Activated naive CD8-positive, alpha-beta T cell (primary cell): Measurements from ENCODE around the gene PLEK.
A peak's percentile ranks its signal among the peaks of the same experiment; 100 is the strongest.
"Not testable (repeated sequence)": the region's sequence is repeated elsewhere in the genome, so short reads cannot be mapped to it uniquely, and the experiment has no call there.

Experiments
- H3K27ac Mint-ChIP-seq: one replicate; pipeline ENCODE4 v1.8.0; 2021; ENCODE audit warnings: mixed read lengths
- H3K27me3 Mint-ChIP-seq: one replicate; pipeline ENCODE4 v1.8.0; 2021; ENCODE audit warnings: mixed read lengths
- H3K36me3 Mint-ChIP-seq: one replicate; pipeline ENCODE4 v1.8.0; 2021; ENCODE audit warnings: mixed read lengths
- H3K4me1 Mint-ChIP-seq: one replicate; pipeline ENCODE4 v1.8.0; 2021; ENCODE audit warnings: low read depth, mixed read lengths
- H3K4me3 Mint-ChIP-seq: one replicate; pipeline ENCODE4 v1.8.0; 2021; ENCODE audit warnings: mild to moderate bottlenecking, mixed read lengths
- H3K9me3 Mint-ChIP-seq: one replicate; pipeline ENCODE4 v1.8.0; 2021; ENCODE audit warnings: low read depth, mixed read lengths

The PLEK gene

DNA sequence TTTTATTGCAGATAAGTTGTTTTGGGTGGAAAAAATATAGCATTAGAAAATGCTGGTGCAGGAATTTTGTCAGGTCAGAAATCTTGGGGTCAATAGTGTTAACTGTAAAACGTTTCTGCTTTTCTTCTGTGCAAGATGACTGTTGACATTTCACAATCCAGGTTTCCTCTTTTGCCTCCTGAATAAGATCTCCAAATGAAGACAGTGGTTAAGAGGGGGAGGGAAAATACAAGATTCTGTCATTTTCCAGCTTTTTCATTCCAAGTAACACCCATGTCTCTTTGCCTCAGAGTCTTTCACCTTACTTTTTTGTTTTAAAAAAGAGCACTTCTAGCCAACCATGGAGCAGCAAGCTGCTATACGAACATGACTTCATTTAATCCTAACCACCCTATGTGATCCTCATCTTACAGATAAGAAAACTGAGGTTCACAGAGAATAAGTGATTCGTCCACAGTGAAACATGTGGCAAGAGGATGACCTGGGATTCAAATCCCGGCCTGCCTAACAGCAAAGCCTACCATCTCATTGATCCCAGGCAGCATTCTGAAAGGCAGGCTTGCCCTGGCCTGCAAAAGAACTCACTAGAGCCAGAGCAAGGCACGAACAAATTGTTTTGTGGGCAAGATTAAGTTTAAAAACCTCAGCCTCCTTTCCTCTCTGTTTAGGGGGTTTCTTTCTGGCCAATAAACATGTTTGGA is 3.0 kb downstream of the PLEK start:
- Mint-ChIP-seq H3K4me1 (peaks cover 3% of the 10 kb centered on the region), H3K9me3 (peaks cover 4% of the 10 kb centered on the region), H3K36me3 (peaks cover 2% of the 10 kb centered on the region), H3K27me3 (no peaks in the 10 kb centered on the region), H3K27ac (no peak overlapping the region), H3K4me3 (no peak overlapping the region)

DNA sequence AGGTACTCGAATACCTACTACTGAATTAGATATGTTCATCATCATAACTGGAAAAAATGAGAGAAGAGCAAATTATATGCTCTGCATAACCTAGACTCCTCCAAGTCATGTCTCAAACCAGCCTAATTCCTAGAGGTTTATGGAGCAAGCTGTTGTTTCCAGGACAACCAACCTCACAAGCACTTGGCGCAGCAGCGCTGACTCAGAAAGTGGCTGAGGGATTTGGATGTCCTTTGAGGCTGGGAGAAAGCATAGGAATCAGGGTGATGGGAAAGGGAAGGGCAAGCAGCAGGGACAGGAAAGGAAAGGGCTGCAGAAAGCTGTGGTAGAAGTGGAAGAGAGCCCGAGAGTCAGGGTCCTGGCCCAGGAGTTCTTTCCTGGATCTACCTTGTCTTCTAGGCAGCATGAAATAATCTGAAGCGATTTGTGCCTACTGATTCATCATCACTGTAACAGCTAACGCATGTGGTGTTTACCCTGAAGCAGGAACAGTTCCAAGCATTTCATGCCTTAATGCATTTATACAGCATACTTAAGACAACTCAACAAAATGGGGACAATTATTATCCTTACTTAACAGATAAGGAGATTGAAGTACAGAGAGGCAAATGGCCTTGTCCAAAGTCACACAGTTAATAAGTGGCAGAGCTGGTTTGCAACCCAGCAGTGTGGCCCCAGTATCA is 3.7 kb downstream of the PLEK start:
- no peaks in the 10 kb centered on the region for H3K27me3 Mint-ChIP-seq
- H3K9me3 Mint-ChIP-seq = peaks cover 4% of the 10 kb centered on the region
- H3K4me1 Mint-ChIP-seq = peaks cover 3% of the 10 kb centered on the region
- H3K36me3 Mint-ChIP-seq = peaks cover 2% of the 10 kb centered on the region
- H3K27ac Mint-ChIP-seq = no peak overlapping the region
- no peak overlapping the region for H3K4me3 Mint-ChIP-seq

- Mint-ChIP-seq H3K9me3 (peaks cover 4% of the 10 kb centered on the region), H3K4me1 (peaks cover 3% of the 10 kb centered on the region), H3K27me3 (no peaks in the 10 kb centered on the region), H3K4me3 (no peak overlapping the region), H3K36me3 (peaks cover 2% of the 10 kb centered on the region), H3K27ac (no peak overlapping the region)
These were observed 4.3 kb downstream of the PLEK start for GRCh38 chr2:68369337-68369734.

DNA sequence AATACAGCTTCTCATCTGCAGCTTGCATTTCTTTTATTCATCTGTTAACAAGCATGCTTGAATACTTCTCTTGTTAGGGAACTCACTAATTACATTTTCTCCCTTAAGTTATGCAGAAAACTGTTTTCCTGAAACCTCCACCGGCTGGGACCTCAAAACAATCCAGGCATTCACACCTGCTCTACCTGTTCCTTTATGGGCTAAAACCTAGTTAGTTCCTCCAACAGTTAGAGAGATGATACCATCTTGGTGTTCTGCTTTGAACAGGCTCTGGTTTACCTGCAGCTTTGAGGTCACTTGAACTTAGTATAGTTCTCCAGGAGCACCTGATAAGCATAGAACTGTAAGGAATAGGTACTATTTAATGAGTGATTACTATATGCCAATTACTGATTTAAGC is 6.1 kb downstream of the PLEK start:
- H3K4me1 Mint-ChIP-seq = peaks cover 3% of the 10 kb centered on the region
- H3K27ac Mint-ChIP-seq = no peak overlapping the region
- peaks cover 4% of the 10 kb centered on the region for H3K9me3 Mint-ChIP-seq
- no peaks in the 10 kb centered on the region for H3K27me3 Mint-ChIP-seq
- H3K4me3 Mint-ChIP-seq = no peak overlapping the region
- H3K36me3 Mint-ChIP-seq = peaks cover 2% of the 10 kb centered on the region

DNA sequence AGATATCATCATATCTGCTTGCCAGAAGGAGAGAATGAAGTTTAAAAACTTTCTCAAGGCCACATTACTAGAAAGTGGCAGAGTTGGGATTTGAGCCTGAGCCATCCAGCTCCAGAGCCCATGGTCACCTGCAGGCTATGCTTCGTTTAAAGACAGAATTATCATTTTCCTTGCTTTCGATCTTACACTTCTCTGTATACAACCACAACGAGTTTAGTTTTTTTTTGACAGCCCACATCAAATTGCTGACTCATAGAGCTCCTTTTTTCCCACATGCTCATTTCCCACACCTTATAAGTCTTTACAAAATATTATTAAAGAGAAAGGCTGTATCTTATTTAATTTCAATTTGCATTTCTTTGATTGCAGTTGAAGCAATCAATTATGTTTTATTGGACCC is 6.5 kb downstream of the PLEK start:
- H3K27ac Mint-ChIP-seq = no peak overlapping the region
- H3K27me3 Mint-ChIP-seq = no peaks in the 10 kb centered on the region
- H3K4me1 Mint-ChIP-seq = peaks cover 3% of the 10 kb centered on the region
- no peak overlapping the region for H3K4me3 Mint-ChIP-seq
- H3K36me3 Mint-ChIP-seq = peaks cover 2% of the 10 kb centered on the region
- peaks cover 4% of the 10 kb centered on the region for H3K9me3 Mint-ChIP-seq

GRCh38 chr2:68372485-68372884 is 7.4 kb downstream of the PLEK start:
- no peak overlapping the region for H3K27ac Mint-ChIP-seq

GRCh38 chr2:68374184-68374583 is 9.1 kb downstream of the PLEK start:
- Mint-ChIP-seq H3K4me3 (no peak overlapping the region), H3K4me1 (peaks cover 10% of the 10 kb centered on the region), H3K36me3 (no peaks in the 10 kb centered on the region)

More at GRCh38 chr2:68372485-68372884, 7.4 kb downstream of the PLEK start:
- no peak overlapping the region for H3K4me3 Mint-ChIP-seq
- peaks cover 3% of the 10 kb centered on the region for H3K4me1 Mint-ChIP-seq
- peaks cover 4% of the 10 kb centered on the region for H3K9me3 Mint-ChIP-seq
- H3K36me3 Mint-ChIP-seq = peaks cover 2% of the 10 kb centered on the region
- H3K27me3 Mint-ChIP-seq = no peaks in the 10 kb centered on the region

GRCh38 chr2:68375582-68375981 is 10.5 kb downstream of the PLEK start:
- Mint-ChIP-seq H3K36me3 (peaks cover 3% of the 10 kb centered on the region), H3K27me3 (no peaks in the 10 kb centered on the region), H3K4me3 (no peak overlapping the region), H3K9me3 (no peaks in the 10 kb centered on the region), H3K4me1 (peaks cover 20% of the 10 kb centered on the region), H3K27ac (no peak overlapping the region)

More at GRCh38 chr2:68374184-68374583, 9.1 kb downstream of the PLEK start:
- no peaks in the 10 kb centered on the region for H3K27me3 Mint-ChIP-seq
- peaks cover 4% of the 10 kb centered on the region for H3K9me3 Mint-ChIP-seq
- H3K27ac Mint-ChIP-seq = no peak overlapping the region

GRCh38 chr2:68377137-68377780 is 12.2 kb downstream of the PLEK start:
- peaks cover 3% of the 10 kb centered on the region for H3K36me3 Mint-ChIP-seq
- no peaks in the 10 kb centered on the region for H3K9me3 Mint-ChIP-seq
- peaks cover 20% of the 10 kb centered on the region for H3K4me1 Mint-ChIP-seq
- no peak overlapping the region for H3K4me3 Mint-ChIP-seq
- H3K27ac Mint-ChIP-seq = no peak overlapping the region
- H3K27me3 Mint-ChIP-seq = no peaks in the 10 kb centered on the region

- H3K36me3 Mint-ChIP-seq, H3K27me3 Mint-ChIP-seq, H3K4me3 Mint-ChIP-seq, H3K9me3 Mint-ChIP-seq, H3K27ac Mint-ChIP-seq: not testable (repeated sequence)
- H3K4me1 Mint-ChIP-seq = peaks cover 20% of the 10 kb centered on the region
These were observed 13.7 kb downstream of the PLEK start for GRCh38 chr2:68378779-68379178.

DNA sequence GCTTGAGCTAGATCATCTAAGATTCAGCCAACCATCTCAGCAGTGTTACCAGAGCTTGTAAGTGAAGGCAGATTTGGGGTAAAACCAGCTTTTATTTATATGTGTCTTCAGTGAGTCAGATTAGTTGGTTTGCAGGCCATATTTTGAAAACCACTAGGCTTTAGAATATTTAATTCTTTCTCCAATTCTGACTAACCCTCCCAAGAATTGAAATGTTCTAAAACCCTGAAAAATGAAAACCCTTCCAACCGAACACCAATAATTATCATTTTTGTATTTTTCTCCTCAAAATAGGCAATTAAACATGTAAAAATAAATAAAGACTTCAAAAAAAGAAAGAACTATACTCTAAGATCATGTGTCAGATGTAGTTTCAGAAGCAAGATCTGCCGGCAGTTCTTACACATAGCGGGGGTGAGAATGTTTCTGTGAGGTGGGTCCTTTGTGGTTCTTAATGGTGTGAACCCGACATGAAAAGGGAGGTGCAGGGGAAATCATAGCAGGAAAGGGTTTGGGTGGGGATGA is 14.2 kb downstream of the PLEK start:
- Mint-ChIP-seq H3K4me3 (peak overlapping the region; percentile 11), H3K36me3 (peaks cover 5% of the 10 kb centered on the region), H3K27me3 (no peaks in the 10 kb centered on the region), H3K4me1 (peaks cover 22% of the 10 kb centered on the region), H3K9me3 (no peaks in the 10 kb centered on the region), H3K27ac (peak overlapping the region; percentile 87)

DNA sequence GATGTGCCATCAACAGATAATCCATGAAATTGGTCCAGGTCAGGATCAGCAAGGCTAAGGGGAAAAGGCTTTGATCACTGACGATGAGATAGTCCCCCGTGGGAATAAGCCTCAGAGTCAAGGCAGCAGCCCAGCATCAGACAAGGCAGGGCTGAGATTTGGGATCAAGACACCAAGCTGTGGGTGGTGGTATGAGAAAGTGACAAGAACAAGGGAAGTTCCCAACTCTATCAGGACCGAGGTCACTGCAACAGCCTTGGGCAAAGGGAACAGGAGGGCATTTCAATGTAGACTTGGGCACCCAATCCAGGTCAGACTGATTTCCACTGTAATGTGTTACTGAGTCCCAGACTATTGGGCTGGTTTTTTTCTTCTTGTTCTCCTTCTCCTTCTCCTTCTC is 18.7 kb downstream of the PLEK start:
- peaks cover 54% of the 10 kb centered on the region for H3K4me1 Mint-ChIP-seq
- H3K9me3 Mint-ChIP-seq = no peaks in the 10 kb centered on the region
- H3K27me3 Mint-ChIP-seq = no peaks in the 10 kb centered on the region
- no peak overlapping the region for H3K27ac Mint-ChIP-seq
- peaks cover 5% of the 10 kb centered on the region for H3K36me3 Mint-ChIP-seq
- no peak overlapping the region for H3K4me3 Mint-ChIP-seq

DNA sequence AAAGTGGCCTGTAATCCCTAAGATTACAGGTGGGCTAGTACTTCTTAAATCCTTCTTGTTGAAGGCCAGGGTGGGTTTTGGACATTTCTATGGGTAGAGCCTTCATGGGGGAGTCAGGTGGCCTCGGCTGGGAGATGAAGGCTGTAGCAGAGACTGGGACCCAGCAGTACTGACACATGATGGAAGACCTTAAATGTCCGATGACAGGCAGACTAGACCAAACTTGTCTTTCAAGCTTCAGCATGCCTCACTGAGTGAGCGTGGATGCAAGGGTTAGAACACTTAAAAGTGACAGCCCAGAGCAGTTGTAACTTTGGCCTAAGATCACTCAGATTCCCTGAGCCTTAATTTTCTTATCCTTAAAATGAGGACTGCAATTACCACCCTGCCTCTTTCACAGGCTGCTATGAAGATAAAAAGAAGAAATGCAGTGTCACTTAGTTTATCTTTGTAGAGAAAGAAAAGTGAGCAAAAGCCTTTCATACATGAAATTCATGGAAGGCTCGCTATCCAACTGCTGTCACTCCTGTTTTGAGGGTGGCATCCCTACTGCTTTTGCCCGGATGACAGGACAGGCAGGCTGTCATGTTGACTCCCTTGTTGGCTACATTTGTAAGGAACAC is 19.5 kb downstream of the PLEK start:
- Mint-ChIP-seq H3K36me3 (peaks cover 5% of the 10 kb centered on the region), H3K27ac (no peak overlapping the region)

DNA sequence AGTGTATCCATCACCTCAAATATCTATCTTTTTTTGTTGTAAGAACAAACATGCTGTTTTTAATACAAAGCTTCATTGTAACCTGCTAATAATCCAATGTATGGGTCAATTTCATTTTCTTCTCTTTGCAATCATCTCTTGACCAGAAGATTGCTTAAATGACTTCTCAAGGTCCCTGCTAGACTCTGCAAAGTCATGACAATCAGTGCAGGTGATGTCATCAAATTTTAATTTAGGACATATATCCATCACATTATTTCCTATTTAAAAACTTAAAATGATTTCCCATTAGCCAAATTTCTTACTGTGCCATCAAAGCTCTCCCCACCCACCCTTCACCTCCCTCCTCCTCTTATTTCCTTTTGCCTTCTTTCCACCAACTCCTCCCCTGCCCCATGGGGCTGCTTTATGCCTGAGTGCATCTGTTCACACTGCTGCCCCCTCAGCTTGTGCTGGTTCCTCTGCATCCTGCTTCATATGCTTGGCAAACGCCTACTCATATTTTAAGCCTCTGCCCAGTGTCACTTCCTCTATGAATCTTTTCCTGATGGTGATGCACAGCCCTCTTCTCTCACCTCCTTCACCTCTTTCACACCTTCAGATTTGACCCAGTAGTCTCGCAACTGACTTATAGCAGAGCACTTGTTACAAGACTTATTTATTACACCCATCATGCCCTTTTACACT is 20.3 kb downstream of the PLEK start:
- Mint-ChIP-seq H3K27me3 (no peaks in the 10 kb centered on the region), H3K36me3 (peaks cover 2% of the 10 kb centered on the region), H3K27ac (peak overlapping the region; percentile 68), H3K4me3 (peak overlapping the region; percentile 52), H3K9me3 (no peaks in the 10 kb centered on the region), H3K4me1 (peaks cover 47% of the 10 kb centered on the region)

More for the DNA sequence above, 19.5 kb downstream of the PLEK start:
- Mint-ChIP-seq H3K9me3 (no peaks in the 10 kb centered on the region), H3K27me3 (no peaks in the 10 kb centered on the region), H3K4me1 (peaks cover 53% of the 10 kb centered on the region), H3K4me3 (no peak overlapping the region)
